NCI-H2196 (cell line): Measurements from ENCODE around the gene CST3.
"Not testable (repeated sequence)": the region's sequence is repeated elsewhere in the genome, so short reads cannot be mapped to it uniquely, and the experiment has no call there.

Experiments used
- DNase-seq: peaks from one replicate; lab custom pipeline; 2025; ENCODE audit not compliant: unreplicated experiment; lab: John Stamatoyannopoulos, UW

Gene CST3

DNA sequence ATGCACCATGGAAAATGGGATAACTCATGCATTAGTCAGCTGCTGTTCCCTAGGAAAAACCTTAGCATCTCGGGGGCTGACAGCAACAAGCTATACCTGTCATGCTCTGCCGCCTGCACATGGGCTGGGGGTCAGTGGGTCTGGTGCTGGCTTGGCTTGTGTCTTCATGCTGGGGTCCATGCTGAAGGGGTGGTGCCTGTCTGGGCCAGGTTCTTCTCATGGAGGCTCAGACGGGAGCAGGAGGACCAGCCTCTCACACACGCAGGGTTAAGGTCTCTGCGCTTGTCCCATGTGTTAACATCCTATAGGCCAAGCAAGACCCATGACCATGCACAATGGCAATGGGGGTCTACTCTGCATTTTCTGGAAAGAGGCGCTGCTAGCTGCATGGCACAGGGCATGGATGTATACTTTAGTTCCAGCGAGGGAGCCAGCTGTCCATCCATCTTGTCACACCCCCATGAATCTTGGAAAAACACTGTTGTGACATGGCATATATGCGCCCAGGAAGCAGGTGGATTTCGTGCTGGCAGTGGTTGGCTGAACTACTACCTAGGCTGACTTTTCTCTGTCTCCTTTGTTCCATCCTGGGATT lies 24.6 kb upstream of the CST3 start:
- no peak for DNase-seq

DNA sequence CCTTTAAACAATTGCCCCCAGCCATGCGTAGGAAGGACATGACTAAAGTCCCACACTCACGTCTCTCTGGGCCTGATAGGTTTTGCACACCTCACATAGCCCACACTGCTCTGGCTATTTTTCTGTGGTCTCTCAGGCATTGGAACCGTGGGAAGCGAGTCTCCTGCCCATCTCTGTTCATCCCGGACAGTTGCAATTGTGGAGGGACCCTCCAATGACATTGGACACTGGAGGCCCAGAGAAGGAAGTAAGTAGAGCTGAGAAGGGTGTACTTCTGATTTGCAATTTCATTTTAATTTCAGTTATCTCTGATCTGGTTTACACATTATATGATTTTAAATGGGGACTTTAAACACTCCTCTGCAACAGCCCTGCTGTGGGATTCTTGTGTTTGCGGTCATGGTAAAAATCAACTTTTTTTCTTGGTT lies 23.3 kb upstream of the CST3 start:
- no peak for DNase-seq

DNA sequence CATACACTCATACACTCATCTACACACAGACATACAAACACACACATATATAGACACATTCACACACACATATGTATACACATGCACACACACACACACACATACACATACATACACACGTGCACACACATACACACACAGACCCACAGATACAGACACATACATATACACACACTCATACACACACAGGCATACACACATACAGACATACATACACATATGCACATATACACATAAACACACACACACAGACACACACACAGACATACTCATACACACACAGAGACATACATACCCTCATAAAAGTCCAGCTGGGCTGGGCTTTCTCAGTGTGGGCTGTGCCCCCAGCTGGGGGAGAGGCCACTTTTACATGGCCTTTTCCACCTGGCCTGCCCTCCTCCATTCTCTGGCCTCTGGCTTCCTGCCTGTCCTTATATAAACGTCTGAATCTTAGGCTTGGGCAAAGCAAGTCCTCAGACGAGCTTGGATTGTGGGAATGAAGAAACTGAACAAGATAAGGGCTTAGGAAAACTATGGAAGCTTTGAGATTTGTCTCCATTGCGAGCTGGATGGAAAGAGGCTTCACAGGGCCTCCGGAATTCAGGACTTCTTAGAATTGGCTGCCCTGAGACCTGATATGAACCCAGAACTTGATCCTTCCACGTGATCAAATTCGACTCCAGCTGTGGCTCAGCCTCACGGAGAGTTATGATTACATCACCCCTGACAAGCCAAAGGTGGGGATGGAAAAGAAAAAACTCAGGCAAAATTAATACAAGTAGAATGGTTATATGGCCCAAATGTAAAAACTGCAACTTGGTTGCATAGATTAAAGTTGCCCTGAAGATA lies 22.5 kb upstream of the CST3 start:
- DNase-seq = no peak

DNA sequence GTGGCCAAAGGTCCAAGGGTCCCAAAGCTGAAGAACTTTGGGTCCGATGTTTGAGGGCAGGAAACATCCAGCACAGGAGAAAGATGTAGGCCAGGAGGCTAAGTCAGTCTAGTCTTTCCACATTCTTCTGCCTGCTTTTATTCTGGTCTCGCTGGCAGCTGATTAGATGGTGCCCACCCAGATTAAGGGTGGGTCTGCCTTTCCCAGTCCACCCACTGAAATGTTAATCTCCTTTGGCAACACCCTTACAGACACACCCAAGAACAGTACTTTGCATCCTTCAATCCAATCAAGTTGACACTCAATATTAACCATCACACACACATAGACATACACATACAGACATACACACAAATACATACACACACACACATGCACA lies 21.8 kb upstream of the CST3 start:
- not testable (repeated sequence) for DNase-seq

DNA sequence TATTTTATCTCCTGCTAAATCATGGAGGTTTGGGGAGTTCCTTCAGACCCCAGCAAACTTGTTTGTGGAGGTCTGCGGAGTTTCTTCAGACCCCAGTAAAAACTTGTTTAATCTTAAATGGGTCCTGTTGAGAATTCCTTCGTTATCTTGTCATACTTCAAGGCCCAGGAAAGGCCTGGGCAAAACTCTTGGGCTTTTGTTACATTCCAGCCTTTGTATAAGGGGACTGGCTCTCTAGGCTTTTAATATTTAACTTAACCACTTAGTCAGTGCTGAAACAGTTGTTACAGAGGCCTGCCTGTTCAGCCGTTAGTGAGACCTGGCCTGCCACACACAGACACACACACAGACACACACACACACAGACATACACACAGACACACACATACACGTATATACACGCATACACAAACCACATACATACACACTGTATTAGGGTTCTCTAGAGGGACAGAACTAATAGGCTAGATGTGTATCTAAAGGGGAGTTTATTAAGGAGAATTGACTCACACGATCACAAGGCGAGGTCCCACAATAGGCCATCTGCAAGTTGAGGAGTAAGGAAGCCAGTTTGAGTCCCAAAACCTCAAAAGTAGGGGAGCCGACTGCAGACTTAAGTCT lies 21.3 kb upstream of the CST3 start:
- no peak for DNase-seq

DNA sequence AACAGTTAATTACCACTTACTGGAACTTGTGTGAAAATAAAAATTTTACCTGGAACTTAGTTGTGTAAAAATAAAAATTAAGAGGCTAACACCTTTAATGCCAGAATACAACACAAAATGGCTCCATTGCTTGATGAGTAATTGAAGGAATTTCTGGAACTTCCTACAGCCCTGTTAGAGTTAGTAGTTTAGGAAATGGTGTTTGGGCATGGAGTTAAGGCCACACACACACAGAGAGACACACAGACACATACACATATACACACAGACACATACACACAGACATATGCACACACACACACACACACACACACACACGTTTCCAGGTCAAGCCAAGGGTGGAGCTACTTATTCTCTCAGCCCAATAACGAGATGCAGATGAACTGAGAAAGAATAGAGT lies 20.6 kb upstream of the CST3 start:
- no peak for DNase-seq

DNA sequence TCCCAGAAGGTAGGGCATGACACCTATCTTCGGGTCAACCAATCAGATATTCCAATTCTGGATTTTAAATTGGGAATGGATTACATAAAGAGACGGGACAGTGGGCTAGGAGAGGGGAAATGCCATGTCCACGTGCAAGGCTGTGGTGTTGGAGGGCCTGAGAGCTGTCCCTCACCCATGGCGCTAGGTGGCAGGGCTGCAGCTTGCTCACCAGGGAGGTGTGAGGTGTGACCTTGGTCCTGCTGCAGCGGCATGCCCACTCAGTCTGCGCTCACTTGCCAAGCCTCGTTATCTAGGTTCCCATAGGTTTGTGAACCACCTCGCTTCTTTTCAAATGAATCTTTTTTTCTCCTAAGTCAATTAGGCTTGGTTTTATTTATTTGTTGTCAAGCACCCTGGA lies 19.4 kb upstream of the CST3 start:
- no peak for DNase-seq

DNA sequence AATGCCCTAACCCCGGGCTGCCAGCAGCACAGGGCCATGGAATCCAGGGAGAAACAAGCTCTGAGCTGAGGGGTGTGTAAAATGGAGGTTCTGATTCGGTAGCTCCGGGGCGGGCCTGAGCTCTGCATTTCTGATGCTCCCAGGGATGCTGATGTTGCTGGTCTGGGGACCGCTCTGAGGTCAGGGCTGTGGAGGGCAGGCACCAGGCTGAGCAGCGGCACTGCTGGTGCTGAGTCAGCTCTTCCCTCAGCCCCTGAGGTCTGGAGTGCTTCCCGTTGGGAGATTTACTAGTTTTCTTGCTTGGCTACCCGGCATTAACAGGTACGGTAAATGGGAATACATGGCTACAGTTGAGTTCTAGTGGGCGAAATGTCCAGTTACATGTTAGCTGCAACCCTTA lies 18.6 kb upstream of the CST3 start:
- DNase-seq = no peak

DNA sequence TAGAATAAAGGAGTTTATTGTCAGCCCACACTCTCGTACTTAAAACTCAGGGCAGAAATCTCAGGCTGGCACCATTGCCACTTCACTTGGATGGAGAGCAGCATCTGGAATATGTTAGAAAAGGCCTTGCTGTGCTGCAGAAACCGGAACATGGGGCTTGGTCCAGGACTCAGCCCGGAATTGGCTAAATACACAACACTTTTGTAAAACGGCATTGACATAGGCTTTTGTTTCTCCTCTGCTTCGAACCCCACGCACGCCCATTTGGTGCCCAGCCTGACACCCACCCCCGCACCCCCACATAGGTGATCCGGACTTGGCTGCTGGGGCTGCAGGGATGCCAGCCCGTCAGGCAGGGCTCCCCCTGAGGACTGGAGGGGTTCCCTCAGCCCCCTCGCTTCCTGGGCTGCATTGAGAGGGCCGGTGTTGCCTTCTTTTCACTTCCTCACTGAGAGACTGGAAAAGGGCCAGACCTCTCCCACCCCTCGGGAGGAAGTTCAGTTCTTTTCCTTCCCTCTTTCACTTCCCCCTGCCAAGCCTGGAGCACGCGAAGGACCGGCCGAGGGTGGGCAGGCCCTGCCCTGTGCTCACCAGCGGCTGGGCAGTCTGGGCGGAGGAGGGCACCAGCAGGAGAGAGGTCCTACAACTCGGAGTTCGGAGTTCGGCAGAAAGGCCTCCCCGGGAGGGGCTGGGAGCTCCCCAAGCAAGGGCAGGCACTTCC lies 17.9 kb upstream of the CST3 start:
- DNase-seq = no peak

DNA sequence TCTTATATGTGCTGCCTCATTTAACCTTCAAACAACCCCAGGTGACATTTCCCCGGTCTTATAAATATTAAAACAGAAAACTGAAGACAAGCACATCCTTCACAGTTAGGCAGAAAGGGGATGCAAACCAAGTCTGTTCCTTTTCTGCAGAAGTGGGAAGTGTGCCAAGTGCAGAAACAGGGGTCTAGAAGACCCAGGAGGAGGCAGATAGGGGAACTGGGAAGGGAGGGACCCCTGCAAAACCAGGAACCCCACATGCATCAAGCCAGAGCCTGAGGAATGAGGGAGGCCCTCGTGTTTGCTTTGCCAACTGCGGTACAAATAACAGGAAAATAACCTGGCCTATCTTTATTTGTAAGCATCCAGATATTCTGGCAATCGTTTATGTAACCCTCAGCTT lies 17.0 kb upstream of the CST3 start:
- DNase-seq = no peak

DNA sequence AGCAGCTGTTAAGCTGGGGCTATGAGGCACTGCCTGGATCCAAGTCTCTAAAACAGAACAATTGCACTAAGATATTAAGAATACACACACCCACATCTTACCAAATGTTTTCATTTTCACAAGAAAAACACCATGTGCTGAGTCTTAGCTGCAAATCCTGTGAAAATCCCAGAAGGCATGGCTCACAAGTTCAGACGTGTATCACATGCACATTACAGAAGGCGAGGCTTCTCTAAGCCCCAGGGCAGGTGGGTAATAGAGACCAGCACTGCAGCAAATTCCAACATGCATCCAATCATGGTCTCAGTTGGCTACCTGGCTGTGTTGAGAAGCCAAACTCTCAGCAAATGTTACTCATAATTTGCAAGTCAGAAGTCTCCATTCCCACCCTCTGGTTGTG lies 16.2 kb upstream of the CST3 start:
- no peak for DNase-seq

DNA sequence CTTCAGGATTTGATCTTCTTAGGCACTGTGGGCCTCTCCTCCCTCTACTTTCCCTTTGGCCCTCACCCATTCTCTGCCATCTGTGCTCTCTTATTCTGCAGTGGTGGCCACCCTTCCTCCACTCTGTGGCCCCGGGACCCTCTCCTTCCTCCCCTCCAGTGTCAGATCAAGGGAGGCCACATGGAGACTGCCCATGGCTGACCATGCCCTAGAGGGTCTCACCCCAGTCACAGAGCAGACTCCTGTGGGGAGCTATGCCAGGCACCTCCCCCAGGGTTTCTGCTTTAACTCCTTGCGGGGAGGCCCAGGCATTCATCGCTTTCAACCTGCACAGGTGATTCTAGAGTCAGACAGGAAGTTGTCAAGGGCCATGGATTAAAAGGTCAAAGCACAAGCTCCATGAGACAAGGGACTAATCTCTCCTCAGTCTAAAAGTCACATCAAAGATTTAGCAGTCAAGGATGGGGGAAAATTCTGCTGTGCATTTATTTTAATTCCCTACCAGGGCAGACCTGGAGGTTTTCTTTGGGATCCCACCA lies 15.7 kb upstream of the CST3 start:
- DNase-seq = no peak

DNA sequence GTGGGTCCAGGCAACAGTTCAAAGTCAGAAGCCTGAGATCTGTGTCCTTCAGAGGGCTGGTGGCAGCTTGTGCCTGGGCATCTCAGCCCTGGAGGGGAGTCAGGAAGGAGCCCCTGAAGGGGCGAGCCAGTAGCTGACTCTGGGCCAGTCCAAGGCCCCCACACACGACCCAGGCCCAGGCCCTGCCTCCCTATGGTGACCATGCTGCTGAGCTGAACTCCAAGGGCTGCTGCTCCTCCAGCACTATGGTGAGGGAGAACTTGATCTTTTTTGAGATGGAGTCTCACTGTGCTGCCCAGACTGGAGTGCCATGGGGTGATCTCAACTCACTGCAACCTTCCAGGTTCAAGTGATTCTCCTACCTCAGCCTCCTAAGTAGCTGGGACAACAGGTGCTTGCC lies 15.2 kb upstream of the CST3 start:
- no peak for DNase-seq

DNA sequence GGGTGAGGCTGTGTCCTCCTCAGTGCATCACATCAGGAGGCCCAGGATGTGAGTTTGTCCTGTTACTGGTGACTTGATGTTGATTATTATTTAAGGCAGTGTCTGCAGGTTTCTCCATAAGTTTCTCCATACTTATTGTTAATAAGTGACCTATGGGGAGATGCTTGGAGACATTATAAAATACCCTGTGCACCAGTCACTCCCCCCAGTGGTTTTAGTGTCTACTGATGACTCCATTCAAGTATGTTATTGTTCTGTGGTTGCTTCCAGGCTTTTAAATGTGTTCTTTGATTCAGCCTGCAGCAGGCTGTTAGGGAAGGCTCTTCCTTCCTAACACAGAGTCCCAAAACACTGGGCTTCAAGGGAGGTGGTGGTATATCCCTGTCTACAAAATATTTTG lies 14.6 kb upstream of the CST3 start:
- no peak for DNase-seq

DNA sequence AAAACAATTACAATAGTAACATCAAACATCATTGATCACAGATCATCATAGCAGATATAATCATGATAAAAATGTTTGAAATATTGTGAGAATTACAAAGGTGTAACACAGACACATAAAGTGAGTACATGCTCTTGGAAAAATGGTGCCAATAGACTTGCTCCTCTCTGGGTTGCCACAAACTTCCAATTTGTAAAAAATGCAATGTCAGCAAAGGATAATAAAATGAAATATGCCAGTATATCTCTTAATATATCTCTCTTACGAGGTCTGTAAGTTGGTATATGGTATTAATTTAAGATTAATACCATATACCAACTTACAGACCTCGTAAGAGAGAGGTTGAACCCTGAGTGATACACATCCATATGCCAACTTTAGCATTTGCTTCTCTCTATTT lies 13.4 kb upstream of the CST3 start:
- no peak for DNase-seq

DNA sequence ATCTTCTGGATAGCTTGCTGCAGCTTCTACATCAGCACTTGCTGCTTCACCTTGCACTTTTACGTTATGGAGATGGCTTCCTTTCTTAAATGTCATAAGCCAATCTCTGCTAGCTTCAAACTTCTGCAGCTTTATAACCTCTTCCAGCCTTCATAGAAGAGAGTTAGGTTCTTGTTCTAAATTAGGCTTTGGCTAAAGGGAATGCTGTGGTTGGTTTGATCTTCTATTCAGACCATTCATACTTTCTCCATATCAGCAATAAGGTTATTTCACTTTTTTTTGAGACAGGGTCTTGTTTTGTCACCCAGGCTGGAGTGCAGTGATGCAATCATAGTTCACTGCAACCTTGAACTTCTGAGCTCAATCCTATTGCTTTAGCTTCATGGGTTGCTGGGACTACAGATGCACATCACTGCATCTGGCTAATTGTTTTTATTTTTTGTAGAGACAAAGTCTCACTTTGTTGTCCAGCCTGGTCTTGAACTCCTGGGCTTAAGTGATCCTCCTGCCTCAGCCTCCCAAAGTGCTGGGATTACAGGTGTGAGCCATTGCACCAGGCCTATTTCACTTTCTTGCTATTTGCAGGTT lies 12.2 kb upstream of the CST3 start:
- DNase-seq = no peak

DNA sequence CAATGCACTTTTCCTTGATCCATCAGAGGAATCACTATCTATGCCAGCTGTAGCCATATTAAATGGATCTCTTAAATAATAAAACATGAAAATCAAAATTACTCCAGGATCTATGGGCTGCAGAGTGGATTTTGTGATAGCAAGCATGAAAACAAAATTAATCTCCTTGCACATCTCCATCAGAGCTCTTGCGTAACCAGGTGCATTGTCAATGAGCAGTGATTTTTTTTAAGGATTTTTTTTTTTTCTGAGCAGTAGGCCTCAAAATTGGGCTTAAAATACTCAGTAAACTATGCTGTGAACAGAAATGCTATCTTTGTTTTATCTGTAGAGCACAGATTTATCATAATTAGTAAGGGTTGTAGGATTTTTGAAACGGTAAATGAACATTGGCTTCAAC lies 11.5 kb upstream of the CST3 start:
- DNase-seq = no peak

DNA sequence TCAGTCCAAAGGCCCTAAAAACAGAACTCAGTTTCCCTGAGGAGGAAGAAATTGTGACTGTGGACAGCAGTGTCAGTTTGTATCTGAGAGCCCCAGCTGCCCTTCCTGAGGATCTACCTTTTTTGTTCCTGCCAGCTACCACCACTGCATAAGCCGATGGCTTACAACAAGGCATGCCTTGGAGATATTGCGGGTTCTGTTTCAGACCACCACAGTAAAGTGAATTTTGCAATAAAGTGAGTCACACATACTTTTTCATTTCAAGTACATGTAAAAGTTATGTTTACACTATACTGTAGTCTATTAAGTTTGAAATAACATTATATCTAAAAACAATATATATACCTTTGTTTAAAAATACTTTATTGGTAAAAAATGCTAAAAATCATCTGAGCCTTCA lies 9.6 kb upstream of the CST3 start:
- DNase-seq = no peak

DNA sequence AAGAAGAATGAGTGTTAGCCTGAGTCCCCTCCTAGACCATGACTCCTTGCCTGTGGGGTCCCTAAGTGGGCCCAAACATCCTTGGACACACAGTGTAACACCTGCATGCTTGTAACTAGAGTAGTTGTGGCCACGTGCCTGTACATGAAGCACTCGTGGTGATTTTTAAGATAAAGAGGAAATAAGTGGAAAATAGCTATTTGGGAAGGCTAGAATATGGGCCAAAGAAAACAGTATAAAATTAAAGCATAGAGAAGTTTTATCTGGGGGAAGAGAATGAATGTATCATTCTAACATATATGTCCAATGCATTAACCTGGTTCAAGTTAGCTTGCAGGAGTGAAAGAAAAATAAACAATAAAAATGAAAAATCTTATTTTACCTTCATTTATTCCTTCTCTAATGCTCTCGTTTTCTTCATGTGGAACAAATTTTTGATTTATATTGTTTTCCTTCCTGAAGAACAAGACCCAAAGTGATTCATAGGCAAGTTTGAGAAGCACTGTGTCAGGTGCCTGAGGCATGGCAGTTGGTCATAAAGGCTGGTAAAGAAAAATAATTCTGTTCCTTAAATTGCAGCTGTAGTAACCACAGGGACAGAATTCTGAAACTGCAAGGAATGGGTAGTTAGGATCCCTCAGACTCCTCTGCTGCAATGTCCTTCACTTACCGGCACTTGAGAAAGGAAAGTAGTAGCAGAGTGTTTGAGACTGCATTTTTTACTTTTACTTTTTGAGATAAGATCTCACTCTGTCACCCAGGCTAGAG lies 8.5 kb upstream of the CST3 start:
- no peak for DNase-seq

DNA sequence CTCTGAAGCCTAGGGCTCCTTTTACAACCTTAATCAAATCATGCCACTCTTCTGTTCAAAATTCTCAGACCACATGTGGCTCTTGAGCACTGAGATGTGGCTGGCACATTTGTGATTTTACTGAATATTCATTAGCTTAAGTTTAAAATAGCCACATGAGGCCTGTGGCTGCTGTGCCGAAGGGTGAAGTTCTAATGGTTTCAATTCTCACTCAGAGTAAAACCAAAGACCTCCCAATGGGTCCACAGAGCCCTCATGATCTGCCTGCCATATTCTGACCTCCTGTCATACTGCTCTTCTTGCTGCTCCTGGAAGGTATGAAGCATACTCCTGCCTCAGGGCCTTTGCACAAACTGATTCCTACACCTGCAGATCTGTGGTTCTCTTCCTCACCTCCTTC lies 7.8 kb upstream of the CST3 start:
- DNase-seq = no peak
